Endothelial cell of umbilical vein (primary cell): ENCODE results near the gene UBE2D2.
"Not testable (repeated sequence)": the region's sequence is repeated elsewhere in the genome, so short reads cannot be mapped to it uniquely, and the experiment has no call there.

Experiments
- CTCF ChIP-seq, 2 donors: IDR thresholded peaks; 1 replicate in 1 of 2; 2 replicates in 1 of 2; pipeline ENCODE4 v1.5.1; 2011; ENCODE audit warnings: low read length in 2 of 2, mild to moderate bottlenecking in 2 of 2, moderate library complexity in 2 of 2, control low read depth in 1 of 2, inconsistent platforms in 1 of 2, low read depth in 1 of 2; ENCODE audit not compliant: insufficient read depth in 1 of 2; ENCODE audit errors: extremely low read depth in 1 of 2
- EZH2 ChIP-seq: IDR thresholded peaks from 2 replicates; pipeline ENCODE4 v1.6.1; 2012; ENCODE audit warnings: borderline replicate concordance, low read depth, mild to moderate bottlenecking, moderate library complexity, low read length, inconsistent platforms; ENCODE audit not compliant: severe bottlenecking
- JUN ChIP-seq: IDR thresholded peaks from 2 replicates; pipeline ENCODE4 v1.6.1; 2011; ENCODE audit warnings: borderline replicate concordance, low read depth; ENCODE audit not compliant: insufficient read length, insufficient read depth
- POLR2A ChIP-seq: IDR thresholded peaks from 2 replicates; pipeline ENCODE4 v1.6.1; 2012; ENCODE audit warnings: low read depth, mild to moderate bottlenecking, control low read depth, low read length
- TF ChIP-seq, protein P1 (sequence below): IDR thresholded peaks from 2 replicates; pipeline ENCODE4 v1.6.1; 2011; ENCODE audit not compliant: insufficient read depth, insufficient read length

DNA sequence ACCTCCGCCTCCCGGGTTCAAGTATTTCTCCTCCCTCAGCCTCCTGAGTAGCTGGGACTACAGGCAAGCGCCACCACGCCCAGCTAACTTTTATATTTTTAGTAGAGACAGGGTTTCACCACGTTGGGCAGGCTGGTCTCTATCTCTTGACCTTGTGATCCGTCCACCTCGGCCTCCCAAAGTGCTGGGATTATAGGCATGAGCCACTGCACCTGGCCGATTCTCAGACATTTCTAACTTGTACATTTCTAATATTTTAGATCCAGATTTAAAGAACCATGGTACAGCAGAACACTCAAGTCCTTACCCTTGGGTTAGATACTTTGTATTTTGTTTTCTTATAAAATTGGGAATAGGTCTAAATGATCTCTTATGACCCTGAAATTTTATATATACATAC lies 31.9 kb downstream of the UBE2D2 start:
- not testable (repeated sequence) for TF ChIP-seq CTCF (IDR thresholded peaks at IDR 0.05; ENCODE audit: extremely low read depth in 1 of 2, insufficient read depth in 1 of 2, low read depth in 1 of 2, low read length in 2 of 2); POLR2A; EZH2; JUN
- TF ChIP-seq, protein P1, sequence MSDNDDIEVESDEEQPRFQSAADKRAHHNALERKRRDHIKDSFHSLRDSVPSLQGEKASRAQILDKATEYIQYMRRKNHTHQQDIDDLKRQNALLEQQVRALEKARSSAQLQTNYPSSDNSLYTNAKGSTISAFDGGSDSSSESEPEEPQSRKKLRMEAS, result not testable (repeated sequence)
